GM18499 (cell line): Measurements from ENCODE around the gene CAVIN2.

Experiments
- ATAC-seq: cut with Tn5 transposase; IDR thresholded peaks from one replicate; pipeline ENCODE4 v1.9.1; 2021; ENCODE audit warnings: moderate number of reproducible peaks; ENCODE audit not compliant: insufficient read depth, unreplicated experiment

CAVIN2 gene

GRCh38 chr2:191846515-191847476 lies at the start of gene CAVIN2:
TSS of gene CAVIN2 (minus strand) at chr2:191847088. CDS start at chr2:191846925, 163 bp downstream.
- ATAC-seq, result no peak

- ATAC-seq, result no peak
Measured at GRCh38 chr2:191895743-191896142, 48.9 kb upstream of the CAVIN2 start.

- no peak for ATAC-seq
Measured at GRCh38 chr2:191895195-191895594, 48.3 kb upstream of the CAVIN2 start.

GRCh38 chr2:191894681-191895147 lies 47.8 kb upstream of the CAVIN2 start:
- no peak for ATAC-seq

- ATAC-seq, result no peak
Measured at GRCh38 chr2:191892391-191892790, 45.5 kb upstream of the CAVIN2 start.

GRCh38 chr2:191891656-191892055 lies 44.8 kb upstream of the CAVIN2 start:
- no peak for ATAC-seq

- ATAC-seq, result no peak
Measured at GRCh38 chr2:191889931-191890330, 43.0 kb upstream of the CAVIN2 start.

- no peak for ATAC-seq
Measured at GRCh38 chr2:191888400-191889166, 41.7 kb upstream of the CAVIN2 start.

GRCh38 chr2:191885650-191886049 lies 38.8 kb upstream of the CAVIN2 start:
- ATAC-seq, result no peak

GRCh38 chr2:191885098-191885497 lies 38.2 kb upstream of the CAVIN2 start:
- no peak for ATAC-seq

GRCh38 chr2:191881982-191882816 lies 35.3 kb upstream of the CAVIN2 start:
- no peak for ATAC-seq

- ATAC-seq, result no peak
Measured at GRCh38 chr2:191878548-191879279, 31.8 kb upstream of the CAVIN2 start.

GRCh38 chr2:191877875-191878274 lies 31.0 kb upstream of the CAVIN2 start:
- ATAC-seq, result no peak

- ATAC-seq, result no peak
Measured at GRCh38 chr2:191875859-191876258, 29.0 kb upstream of the CAVIN2 start.

- no peak for ATAC-seq
Measured at GRCh38 chr2:191870744-191871143, 23.9 kb upstream of the CAVIN2 start.

GRCh38 chr2:191869781-191870180 lies 22.9 kb upstream of the CAVIN2 start:
- no peak for ATAC-seq

- no peak for ATAC-seq
Measured at GRCh38 chr2:191869178-191869577, 22.3 kb upstream of the CAVIN2 start.

GRCh38 chr2:191867507-191867847 lies 20.6 kb upstream of the CAVIN2 start:
- no peak for ATAC-seq

GRCh38 chr2:191866675-191867506 lies 20.0 kb upstream of the CAVIN2 start:
- ATAC-seq, result no peak
